UCSD-AML1 (cell line): ENCODE measurements around the gene ANKRD13D.

ENCODE experiments used
- DNase-seq: peaks from one replicate; lab custom pipeline; 2025; ENCODE audit not compliant: unreplicated experiment; lab: John Stamatoyannopoulos, UW

The ANKRD13D gene

DNA sequence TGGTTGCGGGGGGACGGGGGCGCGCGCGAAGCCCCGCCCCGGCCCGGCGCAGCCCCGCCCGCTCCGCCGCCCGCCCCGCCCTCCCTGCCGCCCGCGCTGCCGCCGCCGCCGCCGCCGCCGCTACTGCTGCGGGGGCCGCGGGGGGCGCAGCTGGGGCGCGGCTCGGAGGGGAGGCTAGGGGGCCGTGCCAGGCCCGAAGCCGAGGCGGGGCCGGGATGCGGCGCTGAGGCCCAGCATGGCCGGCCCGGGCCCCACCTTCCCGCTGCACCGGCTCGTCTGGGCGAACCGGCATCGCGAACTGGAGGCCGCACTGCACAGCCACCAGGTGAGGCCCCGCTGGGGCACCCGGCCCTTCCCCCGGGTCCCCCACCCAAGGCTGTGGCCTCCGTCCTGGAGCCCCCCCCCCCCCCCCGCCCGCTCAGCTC, at the start of gene ANKRD13D:
TSS of gene ANKRD13D (plus strand) at position 78 of the 425 bp plus-strand sequence. CDS start at position 236, 158 bp downstream.
- no peak for DNase-seq

DNA sequence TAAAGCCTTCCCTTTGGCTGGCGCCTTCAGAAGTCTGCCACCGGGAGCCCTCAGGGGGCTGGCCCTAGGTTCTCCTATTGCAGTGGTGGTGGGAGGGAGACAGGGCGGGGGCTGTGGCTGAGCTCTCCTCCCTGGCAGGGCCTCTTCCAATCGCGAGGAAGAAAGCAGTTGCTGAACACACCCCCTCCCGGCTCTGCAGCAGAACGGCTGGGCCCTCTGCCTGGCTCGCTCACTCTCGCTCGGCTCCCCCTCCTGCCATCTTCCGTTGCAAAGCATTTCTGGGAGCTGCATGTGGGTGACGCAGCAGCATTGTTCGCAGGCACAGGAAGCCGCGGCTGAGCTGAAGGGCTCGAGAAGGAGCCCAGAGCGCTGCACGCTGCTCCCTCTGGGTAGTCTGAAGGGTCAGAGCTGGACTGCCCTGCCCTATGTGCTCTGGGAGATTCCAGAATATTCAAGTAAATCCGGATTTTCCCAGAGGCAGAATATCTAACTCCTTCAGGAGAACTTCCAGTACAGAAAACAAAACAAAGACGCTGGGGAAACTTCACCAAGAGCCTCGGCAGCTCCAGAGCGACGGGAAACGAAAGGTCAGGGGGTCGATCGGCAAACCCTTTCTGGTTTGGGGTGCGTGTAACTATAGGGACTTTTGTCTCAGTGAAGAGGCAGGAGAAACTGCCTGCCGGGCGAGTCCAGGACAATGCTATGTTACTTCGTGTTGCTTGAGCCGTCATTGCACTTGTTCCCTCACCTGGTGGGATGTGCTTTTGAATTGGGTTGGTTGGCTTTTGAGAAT, 49.1 kb upstream of the ANKRD13D start:
- peak; percentile 96 for DNase-seq

DNA sequence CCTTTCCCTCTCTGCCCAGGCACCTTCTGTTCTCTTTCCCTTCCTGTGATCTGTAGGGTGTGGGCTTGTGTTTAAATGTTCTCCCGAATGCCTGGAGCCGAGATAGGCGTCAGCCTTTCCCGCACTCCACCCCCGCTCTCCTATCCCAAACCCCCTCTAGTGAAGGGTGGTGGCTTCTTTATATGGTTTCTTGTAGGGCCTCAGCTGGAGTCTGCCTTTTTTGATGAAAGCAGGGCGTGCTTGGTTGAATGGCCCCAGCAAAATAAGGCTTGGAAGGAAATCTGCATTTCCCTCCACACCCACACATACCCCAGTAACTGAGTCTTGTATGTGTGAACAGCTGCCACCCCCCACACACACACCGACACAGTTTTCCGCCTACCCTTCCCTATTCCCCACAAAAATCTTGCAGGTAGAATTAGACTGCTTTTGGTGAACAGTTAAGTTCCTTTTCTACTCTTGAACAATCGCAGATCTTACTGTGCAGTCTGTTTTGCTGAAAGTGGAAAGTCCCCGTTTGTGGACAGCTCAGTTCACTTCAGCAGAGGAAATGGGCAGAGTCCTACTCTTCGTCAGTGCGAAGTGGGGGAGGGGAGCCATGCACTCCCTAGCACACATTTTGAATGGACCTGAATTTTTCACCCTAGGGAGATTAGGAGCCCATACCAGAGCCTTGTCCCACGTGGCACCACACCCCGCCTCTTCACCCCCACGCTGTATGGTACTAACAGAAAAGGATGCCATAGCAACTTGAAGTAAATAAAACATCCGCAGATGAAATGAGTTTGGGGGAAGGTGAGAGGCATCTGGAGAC, 48.3 kb upstream of the ANKRD13D start:
- peak; percentile 52 for DNase-seq

DNA sequence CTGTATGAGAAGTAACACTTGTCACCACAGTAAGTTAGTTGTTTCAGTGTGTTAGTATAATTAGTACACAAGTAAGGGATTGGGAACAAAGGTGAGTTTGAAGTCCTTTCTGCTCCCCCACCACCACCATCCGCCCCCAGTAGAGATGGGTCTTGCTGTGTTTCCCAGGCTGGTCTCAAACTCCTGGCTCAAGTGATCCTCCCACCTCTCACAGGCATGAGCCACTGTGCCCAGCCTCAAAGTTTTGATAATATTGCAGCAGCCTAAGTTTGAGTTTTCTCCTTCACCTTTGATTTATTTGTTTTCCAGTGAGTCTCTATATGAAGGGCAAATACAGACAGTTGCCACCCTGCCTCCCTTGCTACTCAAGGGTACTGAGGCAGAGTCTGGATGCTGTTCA, 46.6 kb upstream of the ANKRD13D start:
- no peak for DNase-seq

DNA sequence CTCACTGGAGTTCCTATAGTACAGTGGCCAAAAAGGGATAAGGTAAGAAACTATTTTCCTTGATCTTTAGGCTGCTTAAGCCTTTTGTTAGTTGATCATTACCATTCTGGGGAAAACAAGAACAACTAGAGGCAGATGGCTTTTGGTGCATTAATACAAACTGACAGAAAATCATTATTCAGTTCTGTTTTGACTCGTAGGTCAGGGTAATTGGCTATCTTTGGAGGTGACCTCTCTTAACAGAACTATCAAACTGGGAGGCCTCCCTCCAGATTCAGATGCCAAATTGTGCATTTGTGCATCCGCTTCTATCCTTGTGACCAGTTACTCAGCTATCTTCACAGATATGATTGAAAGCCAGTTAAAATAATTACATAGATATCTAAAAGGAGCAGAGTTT, 46.1 kb upstream of the ANKRD13D start:
- DNase-seq, result no peak

DNA sequence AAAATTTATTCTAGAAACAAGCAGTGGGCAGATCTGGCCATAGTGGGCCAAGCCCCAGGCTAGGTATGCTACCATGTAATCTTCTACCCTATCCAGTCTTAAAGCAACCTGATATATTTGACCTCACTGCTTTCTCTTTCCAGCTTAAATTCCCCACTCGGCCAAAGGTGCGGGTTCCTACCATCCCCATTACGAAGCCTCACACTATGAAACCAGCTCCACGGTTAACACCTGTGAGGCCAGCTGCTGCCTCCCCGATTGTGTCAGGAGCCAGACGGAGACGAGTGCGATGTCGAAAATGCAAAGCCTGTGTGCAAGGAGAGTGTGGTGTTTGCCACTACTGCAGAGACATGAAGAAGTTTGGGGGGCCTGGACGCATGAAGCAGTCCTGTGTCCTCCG, 44.1 kb upstream of the ANKRD13D start:
- DNase-seq, result no peak

DNA sequence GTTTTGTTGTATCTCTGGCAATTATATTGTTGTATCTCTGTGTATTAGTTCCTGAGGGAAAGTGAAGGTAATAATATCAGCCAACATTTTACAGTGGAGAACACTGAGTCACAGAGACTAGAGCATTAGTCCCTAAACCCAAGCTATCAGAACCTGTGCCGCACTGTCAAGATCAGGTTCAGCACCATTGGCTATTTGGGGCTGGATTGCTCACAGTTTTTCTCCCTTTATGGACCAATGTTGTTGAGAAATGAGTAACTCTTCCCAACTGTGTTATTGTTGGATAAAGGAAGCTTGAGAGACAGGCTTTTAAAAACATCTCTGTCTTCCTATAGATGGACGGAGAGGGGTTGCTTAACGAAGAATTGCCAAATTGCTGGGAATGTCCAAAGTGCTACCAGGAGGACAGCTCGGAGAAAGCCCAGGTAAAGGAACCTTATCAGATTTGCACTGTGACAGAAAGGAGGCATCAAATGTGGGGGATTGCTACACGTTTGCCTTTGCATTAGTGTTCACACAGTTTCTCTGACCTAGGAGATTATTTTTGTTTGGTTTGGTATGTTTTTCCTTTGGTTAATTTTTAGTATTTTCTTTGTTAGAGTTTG, 41.1 kb upstream of the ANKRD13D start:
- no peak for DNase-seq

DNA sequence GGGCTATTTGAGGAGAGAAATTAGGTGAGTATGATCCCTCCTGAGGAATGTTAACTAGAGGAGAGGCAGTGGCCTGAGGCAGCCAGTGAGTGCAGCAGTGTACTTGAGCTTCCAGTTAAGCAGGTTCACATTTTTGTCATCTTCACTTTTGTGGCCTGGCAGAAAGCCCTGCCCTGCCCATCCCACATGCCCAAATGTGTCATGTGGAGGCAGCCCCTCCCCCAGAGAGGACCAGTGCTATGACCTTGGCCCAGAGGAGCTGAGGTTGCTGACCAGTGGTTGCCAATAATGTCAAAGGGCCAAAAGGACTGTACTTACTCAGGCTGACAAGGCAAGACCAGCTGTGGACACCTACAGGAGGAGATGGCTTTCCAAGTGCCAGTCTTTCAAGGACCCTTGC, 40.5 kb upstream of the ANKRD13D start:
- no peak for DNase-seq

DNA sequence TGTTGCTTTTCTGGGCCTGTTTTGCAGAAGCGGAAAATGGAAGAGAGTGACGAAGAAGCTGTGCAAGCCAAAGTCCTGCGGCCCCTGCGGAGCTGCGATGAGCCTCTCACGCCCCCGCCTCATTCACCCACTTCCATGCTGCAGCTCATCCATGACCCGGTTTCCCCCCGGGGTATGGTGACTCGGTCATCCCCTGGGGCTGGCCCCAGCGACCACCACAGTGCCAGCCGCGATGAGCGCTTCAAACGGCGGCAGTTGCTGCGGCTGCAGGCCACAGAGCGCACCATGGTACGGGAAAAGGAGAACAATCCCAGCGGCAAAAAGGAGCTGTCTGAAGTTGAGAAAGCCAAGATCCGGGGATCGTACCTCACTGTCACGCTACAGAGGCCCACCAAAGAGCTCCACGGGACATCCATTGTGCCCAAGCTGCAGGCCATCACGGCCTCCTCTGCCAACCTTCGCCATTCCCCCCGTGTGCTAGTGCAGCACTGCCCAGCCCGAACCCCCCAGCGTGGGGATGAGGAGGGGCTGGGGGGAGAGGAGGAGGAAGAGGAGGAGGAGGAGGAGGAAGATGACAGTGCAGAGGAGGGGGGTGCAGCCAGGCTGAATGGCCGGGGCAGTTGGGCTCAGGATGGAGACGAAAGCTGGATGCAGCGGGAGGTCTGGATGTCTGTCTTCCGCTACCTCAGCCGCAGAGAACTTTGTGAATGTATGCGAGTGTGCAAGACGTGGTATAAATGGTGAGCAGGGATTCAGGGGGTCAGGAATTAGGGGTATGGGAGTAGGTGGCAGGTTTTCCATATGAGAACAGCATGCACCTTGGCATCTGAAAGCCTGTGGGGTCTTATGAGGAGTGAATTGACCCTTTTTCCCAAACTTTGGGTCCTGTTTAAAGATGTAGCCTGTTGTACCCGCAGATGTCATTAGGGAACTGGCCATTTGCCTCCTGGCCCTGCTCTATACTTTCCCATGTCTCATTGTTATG, 38.8 kb upstream of the ANKRD13D start:
- DNase-seq, result no peak

DNA sequence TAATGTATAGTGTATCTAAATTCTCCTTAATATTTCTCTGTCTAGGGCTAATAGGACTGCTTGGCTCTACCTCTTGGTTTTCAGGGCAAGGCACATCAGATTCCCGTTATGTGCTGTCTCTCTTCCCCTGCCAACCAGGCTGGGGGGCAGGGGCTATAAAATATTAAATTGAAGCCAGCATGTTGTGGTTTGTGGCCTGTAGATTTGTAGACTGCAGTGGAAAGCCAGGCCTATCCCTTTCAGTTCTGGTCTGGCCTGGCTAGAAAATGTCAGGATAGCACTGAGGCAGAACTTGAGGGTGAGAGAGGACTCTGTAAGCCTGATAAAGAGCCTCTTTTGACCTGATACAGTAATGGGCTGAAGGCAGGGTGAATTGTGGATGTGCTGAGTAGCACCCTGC, 37.3 kb upstream of the ANKRD13D start:
- no peak for DNase-seq

DNA sequence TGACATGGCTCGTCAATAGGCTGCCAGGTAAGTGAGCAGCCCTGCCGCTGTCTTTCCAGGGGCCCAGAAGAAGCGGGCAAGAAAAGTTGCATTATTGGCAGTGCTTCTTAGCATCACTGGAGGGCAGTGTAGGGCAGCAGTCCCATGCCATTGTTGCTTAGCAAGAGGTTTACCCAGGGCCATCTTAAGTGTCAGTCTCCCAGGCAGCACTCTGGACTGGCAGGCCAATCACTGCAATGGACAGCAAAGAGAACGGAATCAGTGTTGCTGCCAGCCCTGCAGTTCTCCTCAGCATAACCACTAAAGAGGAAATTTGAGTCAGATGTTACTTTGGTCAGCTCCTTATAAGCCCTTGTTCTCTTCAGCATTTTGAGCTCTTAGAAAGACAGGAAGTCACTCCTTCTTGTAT, 36.3 kb upstream of the ANKRD13D start:
- peak; percentile 52 for DNase-seq

DNA sequence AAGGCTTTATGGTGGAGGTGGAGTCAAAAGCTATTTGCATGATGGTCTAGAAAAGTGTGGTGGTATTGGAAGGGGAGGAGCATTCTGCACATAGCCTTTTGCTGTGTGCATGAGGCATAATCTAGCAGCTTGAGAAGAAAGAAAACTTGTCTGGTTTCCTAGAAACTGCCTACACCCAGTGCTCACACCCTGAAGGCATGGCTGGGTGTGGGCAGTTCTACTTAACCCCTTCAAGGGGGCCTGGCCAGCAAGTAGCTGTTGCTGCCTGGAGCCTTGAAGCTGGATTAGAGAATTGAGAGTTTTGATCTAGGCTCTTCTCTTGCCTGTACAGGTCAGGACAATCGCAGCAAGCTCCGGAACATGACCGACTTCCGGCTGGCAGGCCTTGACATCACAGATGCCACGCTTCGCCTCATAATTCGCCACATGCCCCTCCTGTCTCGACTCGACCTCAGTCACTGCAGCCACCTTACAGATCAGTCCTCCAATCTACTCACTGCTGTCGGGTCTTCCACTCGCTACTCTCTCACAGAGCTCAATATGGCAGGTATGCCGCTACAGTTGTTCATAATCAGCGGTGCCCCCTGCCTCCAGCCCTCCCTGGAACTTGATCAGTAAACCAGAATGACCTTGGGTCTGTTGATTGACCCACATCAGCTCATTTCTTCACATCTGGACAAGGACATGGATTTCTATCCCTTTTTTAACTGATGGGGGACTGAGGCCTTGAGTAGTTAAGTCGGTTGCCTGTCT, 35.1 kb upstream of the ANKRD13D start:
- no peak for DNase-seq

DNA sequence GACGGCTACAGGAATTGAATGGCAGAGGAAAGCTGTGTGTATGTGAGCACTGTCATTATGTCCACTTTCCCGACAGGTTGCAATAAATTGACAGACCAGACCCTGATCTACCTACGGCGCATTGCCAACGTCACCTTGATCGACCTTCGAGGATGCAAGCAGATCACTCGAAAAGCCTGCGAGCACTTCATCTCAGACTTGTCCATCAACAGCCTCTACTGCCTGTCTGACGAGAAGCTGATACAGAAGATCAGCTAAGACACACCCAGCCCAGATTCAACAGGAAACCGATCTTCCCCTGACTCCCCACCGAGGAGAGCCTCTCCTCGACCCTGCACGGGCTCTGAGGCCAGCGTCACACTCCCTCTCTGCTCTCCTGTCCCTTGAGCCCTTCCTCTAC, 34.3 kb upstream of the ANKRD13D start:
- no peak for DNase-seq

DNA sequence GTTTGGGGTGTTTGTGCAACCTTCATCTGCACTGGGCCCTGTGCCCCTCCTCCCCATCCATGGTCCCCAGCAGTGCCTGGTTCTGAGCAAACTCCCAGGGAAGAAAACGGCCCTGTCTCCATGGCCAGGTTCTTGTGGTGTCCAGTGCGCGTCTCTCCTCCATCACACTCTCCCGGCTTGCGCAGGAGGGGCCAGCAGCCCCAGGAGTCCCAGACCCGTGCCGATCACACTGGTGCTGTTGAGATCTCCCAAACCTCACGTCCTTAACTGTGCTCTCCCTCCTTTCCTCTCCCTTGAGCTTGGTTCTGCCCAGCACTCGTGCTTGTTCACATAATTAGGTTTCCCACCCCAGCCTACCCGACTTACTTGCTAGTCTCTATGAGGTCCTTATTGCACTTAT, 33.8 kb upstream of the ANKRD13D start:
- DNase-seq, result no peak

DNA sequence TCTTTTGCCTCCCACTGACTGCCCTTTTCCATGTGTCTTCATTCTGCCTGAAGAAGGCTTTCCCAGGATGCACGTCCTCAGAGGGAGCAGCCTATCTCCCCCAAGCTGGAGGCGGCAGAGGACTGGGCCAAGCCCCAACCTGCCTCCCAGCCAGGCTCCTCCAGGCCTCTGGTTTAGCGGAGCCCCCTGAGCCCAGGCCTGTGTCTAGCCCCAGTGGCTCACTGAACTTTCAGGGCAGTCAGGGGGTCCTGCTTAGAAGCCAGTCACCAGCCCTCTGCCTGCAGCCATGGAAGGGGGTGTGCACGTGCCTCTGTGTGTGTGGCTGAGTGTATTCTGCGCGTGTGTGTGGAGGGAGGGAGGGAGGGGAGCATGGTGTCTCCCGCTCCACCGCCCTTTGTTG, 33.2 kb upstream of the ANKRD13D start:
- DNase-seq, result no peak

DNA sequence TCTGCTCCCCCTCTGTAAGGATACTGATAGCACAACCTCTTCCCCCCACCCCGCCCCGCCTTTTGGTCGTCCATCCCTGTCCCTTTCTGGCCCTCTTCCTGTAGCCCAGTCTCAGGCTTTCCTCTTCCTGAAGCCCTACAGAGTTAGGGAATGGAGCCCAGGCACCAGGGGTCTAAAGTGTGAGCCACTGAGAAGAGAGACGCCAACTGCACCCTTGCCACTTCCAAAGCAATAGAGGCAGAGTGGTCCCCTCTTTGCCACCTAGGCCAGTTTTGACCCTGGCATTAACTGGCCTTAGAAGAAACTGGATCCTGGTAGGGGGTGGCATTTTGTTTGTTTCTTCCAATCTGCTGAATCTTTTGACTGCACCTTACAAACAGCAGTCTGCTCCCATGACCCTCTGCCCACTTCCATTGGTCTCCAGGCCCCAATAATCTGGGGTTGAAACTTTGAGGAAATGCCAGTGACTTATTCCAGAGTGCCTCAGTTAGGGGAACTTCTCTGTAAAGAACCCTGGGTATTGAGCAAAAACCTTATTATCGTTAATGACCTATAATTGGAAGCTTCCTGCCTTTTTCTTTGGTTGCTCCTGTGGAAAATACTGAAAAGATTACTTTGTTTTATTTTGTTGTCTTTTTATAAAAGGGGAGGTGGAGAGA, 32.5 kb upstream of the ANKRD13D start:
- DNase-seq, result no peak

DNA sequence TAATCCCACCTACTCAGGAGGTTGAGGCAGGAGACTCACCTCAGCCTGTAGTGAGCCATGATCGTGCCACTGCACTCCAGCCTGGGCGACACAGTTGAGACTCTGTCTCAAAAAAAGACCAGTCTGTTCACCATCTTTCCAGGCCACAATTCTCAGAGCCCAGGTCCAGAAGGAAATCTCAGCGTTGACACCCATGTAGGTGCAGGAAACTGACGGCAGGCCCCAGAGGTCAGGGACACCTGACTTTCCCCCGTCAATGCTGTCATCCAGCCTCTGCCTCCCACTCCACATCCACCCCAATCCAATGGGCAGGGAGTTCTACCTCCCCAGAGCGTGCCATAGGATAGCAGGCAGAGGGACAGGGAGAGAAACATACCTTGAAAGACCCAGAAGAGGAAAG, 28.7 kb upstream of the ANKRD13D start:
- DNase-seq, result no peak

DNA sequence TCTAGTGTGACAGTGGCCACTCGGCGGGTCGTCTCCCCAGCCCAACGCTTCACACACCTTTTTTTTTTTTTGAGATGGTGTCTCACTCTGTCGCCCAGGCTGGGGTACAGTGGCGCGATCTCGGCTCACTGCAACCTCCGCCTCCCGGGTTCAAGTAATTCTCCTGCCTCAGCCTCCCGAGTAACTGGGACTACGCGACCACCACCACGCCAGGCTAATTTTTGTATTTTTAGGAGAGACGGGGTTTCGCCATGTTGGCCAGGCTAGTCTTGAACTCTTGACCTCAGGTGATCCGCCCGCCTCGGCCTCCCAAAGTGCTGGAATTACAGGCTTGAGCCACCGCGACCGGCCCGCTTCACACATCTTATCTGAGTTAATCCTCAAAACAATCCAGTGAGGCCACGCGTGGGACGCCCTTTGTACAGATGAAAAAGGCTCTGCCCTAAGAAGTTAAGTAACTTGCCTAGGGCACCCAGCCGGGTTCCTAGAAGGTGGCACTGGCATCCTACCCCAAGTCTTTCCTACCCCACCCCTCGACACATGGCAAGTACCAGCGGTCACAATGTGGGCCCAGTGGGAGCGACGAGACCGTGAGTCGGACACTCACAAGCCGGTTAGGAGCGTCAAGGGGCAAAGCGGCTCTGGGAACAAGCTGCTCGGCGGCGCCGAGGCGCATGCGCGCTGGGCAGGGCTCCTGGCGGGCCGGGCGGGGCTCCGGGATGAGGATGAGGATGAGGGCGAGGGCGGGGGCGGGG, 28.0 kb upstream of the ANKRD13D start:
- DNase-seq, result peak; percentile 49

DNA sequence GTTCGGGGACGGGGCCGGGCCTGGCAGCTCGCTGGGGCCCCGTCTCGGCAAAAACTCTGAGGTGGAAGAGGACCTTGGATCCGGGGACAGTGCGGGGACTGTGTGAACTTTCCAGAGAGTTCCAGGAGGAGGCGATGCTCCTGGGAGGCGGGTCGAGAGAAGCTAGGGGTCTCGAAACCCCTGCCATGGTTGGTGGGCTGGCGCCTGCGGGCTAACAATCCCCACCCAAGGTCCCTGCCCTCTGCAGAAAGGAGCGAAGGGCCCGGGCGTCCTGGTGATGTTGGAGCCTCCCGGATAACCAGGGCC, 27.5 kb upstream of the ANKRD13D start:
- DNase-seq, result no peak
